Measurements from ENCODE around the gene ZFHX3. TPM values are rescaled to one million over a fixed set of nuclear protein-coding genes. Genes with fewer than 3 reads are reported as not detected.
A peak's percentile ranks its signal among the peaks of the same experiment; 100 is the strongest.

The ZFHX3 gene
- total RNA-seq, 2 donors from 2014 or later: 9.2 to 18.9 TPM

DNA sequence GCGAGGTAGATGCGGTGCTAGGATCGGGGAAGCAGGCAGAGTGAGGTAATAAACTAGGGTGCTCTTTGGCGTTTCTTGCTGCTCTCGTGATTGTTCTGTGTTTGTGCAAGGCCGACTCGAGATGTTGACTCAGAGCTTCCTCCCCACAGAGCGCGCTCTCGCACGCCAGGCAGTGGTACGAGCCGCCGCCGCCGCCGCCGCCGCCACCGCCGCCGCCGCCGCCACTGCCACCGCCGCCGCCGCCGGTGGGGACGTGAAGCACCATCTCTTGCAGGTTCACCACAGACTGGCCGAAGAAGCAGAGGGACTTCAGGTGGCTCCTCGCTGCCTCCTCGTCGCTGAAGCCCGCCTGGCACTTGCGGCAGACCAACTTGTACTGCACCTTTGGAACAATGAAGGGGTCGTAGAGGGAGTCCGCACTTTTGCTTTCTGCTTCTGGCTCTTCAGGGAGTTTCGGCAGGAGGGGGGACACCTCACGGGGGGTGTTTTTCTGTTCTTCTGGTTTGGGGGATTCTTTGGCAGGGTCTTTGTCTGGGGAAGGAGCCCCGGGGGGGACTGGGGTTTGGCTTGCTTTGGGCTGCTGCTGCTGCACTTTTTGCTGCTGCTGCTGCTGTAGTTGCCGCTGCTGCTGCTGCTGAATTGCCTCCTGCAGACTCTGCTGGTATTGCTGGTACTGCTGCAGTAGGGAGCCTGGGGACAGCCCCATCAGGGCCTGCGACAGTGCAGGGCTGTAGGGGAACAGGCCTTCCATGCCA, 260.2 kb downstream of the ZFHX3 start:
- Histone ChIP-seq H3K27ac (peak overlapping the region; percentile 59 to 76), H3K36me3 (peaks cover 15% of the 10 kb centered on the region), H3K27me3 (no peaks in the 10 kb centered on the region), H3K4me3 (peak overlapping the region; percentile 27 to 47), H3K4me1 (peaks cover 0 to 3% of the 10 kb centered on the region in 2 donors), H3K9me3 (no peaks in the 10 kb centered on the region)
- TF ChIP-seq, protein P1, sequence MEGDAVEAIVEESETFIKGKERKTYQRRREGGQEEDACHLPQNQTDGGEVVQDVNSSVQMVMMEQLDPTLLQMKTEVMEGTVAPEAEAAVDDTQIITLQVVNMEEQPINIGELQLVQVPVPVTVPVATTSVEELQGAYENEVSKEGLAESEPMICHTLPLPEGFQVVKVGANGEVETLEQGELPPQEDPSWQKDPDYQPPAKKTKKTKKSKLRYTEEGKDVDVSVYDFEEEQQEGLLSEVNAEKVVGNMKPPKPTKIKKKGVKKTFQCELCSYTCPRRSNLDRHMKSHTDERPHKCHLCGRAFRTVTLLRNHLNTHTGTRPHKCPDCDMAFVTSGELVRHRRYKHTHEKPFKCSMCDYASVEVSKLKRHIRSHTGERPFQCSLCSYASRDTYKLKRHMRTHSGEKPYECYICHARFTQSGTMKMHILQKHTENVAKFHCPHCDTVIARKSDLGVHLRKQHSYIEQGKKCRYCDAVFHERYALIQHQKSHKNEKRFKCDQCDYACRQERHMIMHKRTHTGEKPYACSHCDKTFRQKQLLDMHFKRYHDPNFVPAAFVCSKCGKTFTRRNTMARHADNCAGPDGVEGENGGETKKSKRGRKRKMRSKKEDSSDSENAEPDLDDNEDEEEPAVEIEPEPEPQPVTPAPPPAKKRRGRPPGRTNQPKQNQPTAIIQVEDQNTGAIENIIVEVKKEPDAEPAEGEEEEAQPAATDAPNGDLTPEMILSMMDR (IDR thresholded peaks at IDR 0.05): no peak
- DNase-seq (ENCODE audit: low spot score): peak; percentile 85

DNA sequence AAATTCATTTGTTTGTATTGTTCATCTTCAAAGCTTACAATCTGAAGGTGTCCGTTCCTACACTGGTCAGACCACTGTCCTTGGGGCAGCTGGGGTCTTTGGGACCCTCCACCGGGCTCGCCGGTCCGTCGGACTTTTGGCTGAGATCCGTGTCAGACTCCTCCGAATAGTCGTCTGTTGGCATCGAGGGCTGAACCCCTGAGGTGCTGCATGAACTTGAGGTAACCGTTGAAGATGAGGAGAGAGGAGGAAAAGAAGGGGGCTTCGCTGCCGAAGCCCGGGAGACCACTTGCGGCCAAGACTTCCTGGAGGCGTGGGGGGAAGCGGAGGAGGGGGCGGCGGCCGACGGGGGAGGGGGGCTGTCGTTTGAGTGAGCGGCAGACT, 260.8 kb downstream of the ZFHX3 start:
- H3K36me3 ChIP-seq: peaks cover 15% of the 10 kb centered on the region
- peaks cover 0 to 3% of the 10 kb centered on the region in 2 donors for H3K4me1 ChIP-seq
- H3K4me3 ChIP-seq: peak overlapping the region; percentile 27 to 47
- TF ChIP-seq, protein P1 (IDR thresholded peaks at IDR 0.05): no peak
- no peaks in the 10 kb centered on the region for H3K27me3 ChIP-seq
- H3K27ac ChIP-seq: peak overlapping the region; percentile 59 to 76
- H3K9me3 ChIP-seq: no peaks in the 10 kb centered on the region
- DNase-seq (ENCODE audit: low spot score): no peak

DNA sequence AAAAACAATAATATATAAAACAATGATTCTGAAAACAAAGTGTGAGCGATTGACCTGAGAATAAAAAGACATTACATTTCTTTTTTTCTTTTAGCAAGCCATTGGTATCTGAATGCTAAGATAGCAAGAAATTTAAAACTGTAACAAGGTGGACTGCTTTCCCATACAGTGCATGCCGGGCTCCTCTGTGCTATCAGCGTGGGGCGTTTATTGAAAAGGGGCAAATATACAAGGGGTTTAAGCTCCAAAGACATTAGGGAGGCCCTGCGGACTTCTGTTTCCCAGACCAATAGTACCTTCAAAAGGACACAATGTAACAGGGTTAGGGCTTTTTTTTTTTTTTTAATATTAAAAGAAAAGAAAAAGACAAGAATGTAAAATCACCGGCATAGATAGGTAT, 261.3 kb downstream of the ZFHX3 start:
- Histone ChIP-seq H3K27ac (no peak overlapping the region), H3K36me3 (peaks cover 15% of the 10 kb centered on the region), H3K4me3 (no peak overlapping the region)

DNA sequence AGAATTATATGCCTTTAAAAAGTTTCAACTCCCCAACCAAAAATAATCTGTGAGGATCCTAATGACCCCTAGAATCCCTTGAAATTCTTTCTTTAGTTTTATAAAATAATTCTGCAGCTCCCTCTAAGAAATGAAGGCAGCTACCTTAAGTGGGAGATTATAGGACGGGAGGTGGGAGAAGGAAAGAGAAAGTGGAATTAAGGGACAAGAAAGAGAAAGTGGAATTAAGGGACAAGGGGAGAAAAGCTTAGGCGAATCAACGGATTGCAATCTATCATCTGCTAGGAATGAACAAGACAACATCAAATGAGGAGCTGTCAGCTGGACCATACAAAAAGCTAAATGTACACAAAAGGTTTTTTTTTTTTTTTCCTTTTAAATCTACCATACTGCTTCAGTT, 262.0 kb downstream of the ZFHX3 start:
- no peak overlapping the region for H3K4me3 ChIP-seq
- H3K9me3 ChIP-seq: no peaks in the 10 kb centered on the region
- TF ChIP-seq, protein P1 (IDR thresholded peaks at IDR 0.05): no peak
- H3K27me3 ChIP-seq: no peaks in the 10 kb centered on the region
- peak overlapping the region; percentile 10 to 27 for H3K27ac ChIP-seq
- no peak for DNase-seq (ENCODE audit: low spot score)
- peaks cover 15% of the 10 kb centered on the region for H3K36me3 ChIP-seq
- H3K4me1 ChIP-seq: peaks cover 0 to 3% of the 10 kb centered on the region in 2 donors

More for the DNA sequence above, 261.3 kb downstream of the ZFHX3 start:
- Histone ChIP-seq H3K9me3 (no peaks in the 10 kb centered on the region), H3K27me3 (no peaks in the 10 kb centered on the region), H3K4me1 (peaks cover 0 to 3% of the 10 kb centered on the region in 2 donors)
- no peak for DNase-seq (ENCODE audit: low spot score)
- TF ChIP-seq, protein P1 (IDR thresholded peaks at IDR 0.05): no peak

DNA sequence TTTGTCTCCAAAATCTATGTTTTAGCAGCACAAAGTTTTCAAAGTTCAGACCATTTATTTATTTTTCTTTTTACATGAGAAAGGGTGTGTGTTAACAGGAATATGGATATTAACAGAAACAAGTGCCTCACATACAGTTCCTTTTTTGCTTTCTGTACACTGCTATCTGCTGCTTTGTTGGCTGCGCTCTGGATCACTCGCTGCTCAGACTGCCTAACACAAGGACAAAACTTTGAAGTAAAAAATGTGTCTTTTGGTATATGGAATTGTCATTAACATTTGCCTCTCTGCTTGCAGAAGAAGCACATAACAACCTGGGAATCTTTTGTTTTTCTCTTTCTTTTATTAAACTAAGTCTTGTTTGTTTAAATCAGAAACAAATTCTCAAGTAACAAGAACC, 262.8 kb downstream of the ZFHX3 start:
- DNase-seq (ENCODE audit: low spot score): no peak
- Histone ChIP-seq H3K4me1 (peaks cover 0 to 3% of the 10 kb centered on the region in 2 donors), H3K27me3 (no peaks in the 10 kb centered on the region), H3K4me3 (no peak overlapping the region), H3K27ac (peak overlapping the region in 1 of 2 donors; percentile 27), H3K9me3 (no peaks in the 10 kb centered on the region), H3K36me3 (peaks cover 10% of the 10 kb centered on the region)
- TF ChIP-seq, protein P1 (IDR thresholded peaks at IDR 0.05): no peak

Data from right atrium auricular region (tissue), 2 donors.